HEK293 (cell line): ENCODE measurements around the gene THAP4.

Source experiments
- CTCF ChIA-PET: fragments of 350-600 bp; formaldehyde crosslinking; extraction: SDS; loops from one replicate; lab custom pipeline; 2021; ENCODE audit warnings: antibody characterized with exemption; lab: Yijun Ruan, JAX
- POLR2A ChIA-PET: fragments of 300-600 bp; formaldehyde crosslinking; extraction: SDS; loops from one replicate; lab custom pipeline; 2020; ENCODE audit warnings: antibody characterized with exemption, inconsistent platforms; lab: Yijun Ruan, JAX
- H3K27ac ChIP-seq: fragments of 200-500 bp; sonication (Bioruptor generic); 2 replicates; pipeline ENCODE4 v1.5.1; 2014; ENCODE audit warnings: low read depth, low read length, control low read depth, inconsistent platforms; ENCODE audit errors: extremely low read depth
- H3K36me3 ChIP-seq, 2 experiments: fragments of 200-500 bp in 1 of 2; sonication (Bioruptor generic) in 1 of 2; 1 replicate in 1 of 2; 2 replicates in 1 of 2; pipeline ENCODE4 v1.5.1; 2014 to 2017; ENCODE audit warnings: inconsistent platforms in 2 of 2, low read length in 2 of 2; ENCODE audit not compliant: control insufficient read depth in 2 of 2, insufficient read depth in 1 of 2
- H3K4me1 ChIP-seq: fragments of 200-500 bp; sonication (Bioruptor generic); 2 replicates; pipeline ENCODE4 v1.5.1; 2014; ENCODE audit warnings: mild to moderate bottlenecking, low read length, inconsistent platforms; ENCODE audit not compliant: control insufficient read depth, insufficient read depth
- H3K4me3 ChIP-seq: 2 replicates; pipeline ENCODE4 v1.5.1; 2011; ENCODE audit warnings: low read depth, mild to moderate bottlenecking, control low read depth, low read length, moderate library complexity
- H3K9me3 ChIP-seq: fragments of 200-500 bp; sonication (Bioruptor generic); 2 replicates; pipeline ENCODE4 v1.5.1; 2014; ENCODE audit warnings: low read depth, low read length, inconsistent platforms; ENCODE audit not compliant: control insufficient read depth, insufficient read depth
- KLF1 ChIP-seq: fragments of 450-650 bp; formaldehyde crosslinking; IDR thresholded peaks from 2 replicates; pipeline ENCODE4 v1.5.1; 2016; ENCODE audit warnings: missing biosample characterization, missing genetic modification characterization
- KLF10 ChIP-seq: fragments of 450-650 bp; IDR thresholded peaks from 2 replicates; pipeline ENCODE4 v1.5.1; 2018; ENCODE audit warnings: missing biosample characterization, mild to moderate bottlenecking, missing genetic modification characterization
- KLF17 ChIP-seq: fragments of 450-650 bp; formaldehyde crosslinking; IDR thresholded peaks from 2 replicates; pipeline ENCODE4 v1.5.1; 2016; ENCODE audit warnings: missing biosample characterization, missing genetic modification characterization
- MZF1 ChIP-seq: fragments of 450-650 bp; formaldehyde crosslinking; IDR thresholded peaks from 2 replicates; pipeline ENCODE4 v1.5.1; 2017; ENCODE audit warnings: missing biosample characterization, missing genetic modification characterization, borderline replicate concordance
- ZFP41 ChIP-seq: fragments of 450-650 bp; formaldehyde crosslinking; IDR thresholded peaks from 2 replicates; pipeline ENCODE4 v1.5.1; 2016; ENCODE audit warnings: missing biosample characterization, missing genetic modification characterization, borderline replicate concordance
- ZNF18 ChIP-seq: fragments of 450-650 bp; formaldehyde crosslinking; IDR thresholded peaks from 2 replicates; pipeline ENCODE4 v1.5.1; 2016; ENCODE audit warnings: missing biosample characterization, missing genetic modification characterization
- ZNF266 ChIP-seq: fragments of 450-650 bp; formaldehyde crosslinking; IDR thresholded peaks from 2 replicates; pipeline ENCODE4 v1.5.1; 2016; ENCODE audit warnings: missing biosample characterization, missing genetic modification characterization, low read depth
- ZNF350 ChIP-seq: fragments of 450-650 bp; formaldehyde crosslinking; IDR thresholded peaks from 2 replicates; pipeline ENCODE4 v1.5.0; 2017; ENCODE audit warnings: missing biosample characterization, mild to moderate bottlenecking, missing genetic modification characterization
- ZNF449 ChIP-seq: fragments of 450-650 bp; formaldehyde crosslinking; IDR thresholded peaks from 2 replicates; pipeline ENCODE4 v1.5.1; 2017; ENCODE audit warnings: missing biosample characterization, mild to moderate bottlenecking, missing genetic modification characterization, moderate library complexity
- ZNF501 ChIP-seq: fragments of 450-650 bp; formaldehyde crosslinking; IDR thresholded peaks from 2 replicates; pipeline ENCODE4 v1.5.1; 2016; ENCODE audit warnings: missing biosample characterization, missing genetic modification characterization
- ZNF510 ChIP-seq: fragments of 450-650 bp; formaldehyde crosslinking; IDR thresholded peaks from 2 replicates; pipeline ENCODE4 v1.5.1; 2018; ENCODE audit warnings: mild to moderate bottlenecking, missing genetic modification characterization, missing biosample characterization; ENCODE audit not compliant: insufficient replicate concordance
- ZNF513 ChIP-seq: fragments of 450-650 bp; IDR thresholded peaks from 2 replicates; pipeline ENCODE4 v1.5.1; 2018; ENCODE audit warnings: missing biosample characterization, missing genetic modification characterization
- ZNF529 ChIP-seq: fragments of 450-650 bp; formaldehyde crosslinking; IDR thresholded peaks from 2 replicates; pipeline ENCODE4 v1.5.1; 2017; ENCODE audit warnings: missing genetic modification characterization, missing biosample characterization; ENCODE audit not compliant: insufficient replicate concordance
- ZNF548 ChIP-seq: fragments of 450-650 bp; formaldehyde crosslinking; IDR thresholded peaks from 2 replicates; pipeline ENCODE4 v1.5.1; 2016; ENCODE audit warnings: missing biosample characterization, missing genetic modification characterization
- ZNF664 ChIP-seq: fragments of 450-650 bp; formaldehyde crosslinking; IDR thresholded peaks from 2 replicates; pipeline ENCODE4 v1.5.1; 2016; ENCODE audit warnings: missing biosample characterization, missing genetic modification characterization
- ZNF792 ChIP-seq: fragments of 450-650 bp; formaldehyde crosslinking; IDR thresholded peaks from 2 replicates; pipeline ENCODE4 v1.5.1; 2016; ENCODE audit warnings: missing biosample characterization, missing genetic modification characterization
- ZXDB ChIP-seq: fragments of 450-650 bp; formaldehyde crosslinking; IDR thresholded peaks from 2 replicates; pipeline ENCODE4 v1.5.1; 2016; ENCODE audit warnings: missing biosample characterization, missing genetic modification characterization
- TF ChIP-seq, protein P1 (sequence below): fragments of 450-650 bp; formaldehyde crosslinking; IDR thresholded peaks from 2 replicates; pipeline ENCODE4 v1.5.1; 2016; ENCODE audit warnings: missing biosample characterization, missing genetic modification characterization

The THAP4 gene

DNA sequence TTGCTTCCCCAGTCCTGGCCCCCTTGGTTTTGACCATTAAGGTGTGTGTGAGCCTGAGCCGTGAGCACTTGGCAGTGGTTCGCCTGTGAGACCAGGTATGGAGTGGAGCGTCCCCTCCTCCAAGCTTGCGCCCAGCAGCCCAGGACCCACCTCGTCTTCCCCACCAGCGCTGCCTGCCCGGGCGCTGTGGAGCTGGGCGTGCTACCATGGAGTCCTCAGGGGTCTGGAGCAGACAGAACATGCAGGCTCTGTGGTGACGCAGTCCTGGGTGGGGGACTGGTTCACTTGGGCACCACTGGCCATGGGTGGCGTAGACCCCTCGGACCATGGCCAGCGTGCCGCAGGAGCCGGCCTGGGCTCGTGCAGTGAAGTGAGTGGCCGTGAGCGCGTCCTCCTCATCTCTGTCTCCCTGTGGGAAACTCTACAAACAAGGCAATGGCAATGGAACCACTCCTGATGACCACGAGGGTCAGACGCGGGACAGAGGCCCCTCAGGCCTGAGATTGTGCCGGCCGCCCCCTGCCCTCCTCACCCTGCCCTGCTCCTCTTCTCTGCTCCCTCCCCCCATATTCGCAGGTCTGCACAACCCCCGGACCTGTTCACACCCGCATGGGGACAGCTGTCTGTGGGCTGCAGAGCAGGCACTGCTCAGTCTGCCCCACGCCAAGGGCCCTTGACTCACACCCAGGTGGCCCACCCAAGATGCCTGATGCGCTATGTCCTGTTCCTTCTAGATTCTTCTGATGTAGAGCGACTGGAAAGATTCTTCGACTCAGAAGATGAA is 34.7 kb upstream of the THAP4 start:
- Histone ChIP-seq H3K27ac (no peak overlapping the region), H3K9me3 (no peaks in the 10 kb centered on the region), H3K4me3 (no peak overlapping the region), H3K4me1 (no peaks in the 10 kb centered on the region)
- TF ChIP-seq MZF1 (tag by site-specific recombination) (no peak), ZNF664 (no peak), ZNF529 (no peak), KLF1 (tag by site-specific recombination) (no peak), KLF10 (no peak), KLF17 (tag by site-specific recombination) (no peak), ZNF350 (no peak), ZNF449 (tag by site-specific recombination) (no peak), ZNF792 (tag by site-specific recombination) (no peak), ZXDB (tag by site-specific recombination) (no peak), ZNF266 (no peak), ZFP41 (tag by site-specific recombination) (no peak), ZNF18 (tag by site-specific recombination) (no peak)
- TF ChIP-seq, protein P1, sequence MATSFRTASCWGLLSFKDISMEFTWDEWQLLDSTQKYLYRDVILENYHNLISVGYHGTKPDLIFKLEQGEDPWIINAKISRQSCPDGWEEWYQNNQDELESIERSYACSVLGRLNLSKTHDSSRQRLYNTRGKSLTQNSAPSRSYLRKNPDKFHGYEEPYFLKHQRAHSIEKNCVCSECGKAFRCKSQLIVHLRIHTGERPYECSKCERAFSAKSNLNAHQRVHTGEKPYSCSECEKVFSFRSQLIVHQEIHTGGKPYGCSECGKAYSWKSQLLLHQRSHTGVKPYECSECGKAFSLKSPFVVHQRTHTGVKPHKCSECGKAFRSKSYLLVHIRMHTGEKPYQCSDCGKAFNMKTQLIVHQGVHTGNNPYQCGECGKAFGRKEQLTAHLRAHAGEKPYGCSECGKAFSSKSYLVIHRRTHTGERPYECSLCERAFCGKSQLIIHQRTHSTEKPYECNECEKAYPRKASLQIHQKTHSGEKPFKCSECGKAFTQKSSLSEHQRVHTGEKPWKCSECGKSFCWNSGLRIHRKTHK (tag by site-specific recombination): no peak
- TF ChIP-seq, all 188 proteins: peak for 0
- ChIA-PET POLR2A (no interaction called here), CTCF (no interaction called here)
- H3K36me3 ChIP-seq: peaks cover 0 to 88% of the 10 kb centered on the region in 2 experiments; a peak in 1 of 3 replicates

DNA sequence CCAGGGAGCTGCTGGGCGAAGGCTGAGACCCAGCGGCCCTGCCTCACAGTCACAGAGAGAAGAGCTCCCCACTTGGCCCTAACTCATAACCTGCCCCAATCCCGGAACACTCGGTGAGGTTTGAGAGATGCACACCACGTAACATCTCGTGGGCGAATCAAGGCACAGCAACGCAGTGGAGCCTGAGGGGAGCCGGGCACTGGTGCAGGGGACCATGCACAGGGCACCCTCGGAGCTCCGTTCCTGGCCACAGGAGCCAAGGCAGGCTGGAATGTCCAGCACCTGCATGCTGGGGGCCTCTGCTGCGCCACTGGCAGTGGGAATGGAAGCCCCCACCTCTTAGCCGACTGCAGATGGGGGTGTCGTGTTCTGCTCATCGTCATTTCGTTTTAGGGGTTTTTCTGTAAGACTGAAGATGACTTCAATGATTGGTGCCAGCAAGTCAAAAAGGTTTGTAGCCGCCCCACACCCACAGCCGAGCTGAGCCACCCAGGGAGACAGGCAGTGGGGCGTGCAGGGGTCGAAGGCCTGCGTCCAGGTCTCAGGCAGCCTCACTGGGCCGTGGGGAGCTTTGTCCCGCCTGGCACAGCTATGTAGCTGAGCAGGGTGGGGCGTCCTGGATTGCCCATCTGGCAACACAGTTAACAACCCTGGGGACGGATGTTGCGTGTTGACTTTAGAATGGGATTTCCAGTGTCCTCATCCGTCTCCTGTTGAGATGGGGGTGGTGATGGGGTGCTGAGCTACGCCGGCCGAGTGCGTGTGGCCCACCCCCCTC is 33.6 kb upstream of the THAP4 start:
- CTCF ChIA-PET: interaction anchor here (1.7 kb wide), 1 partner anchor 11 kb away, joined by 4 read pairs; no protein-coding TSS in a partner anchor
- POLR2A ChIA-PET: interaction anchor here (0.6 to 1.5 kb wide), 2 partner anchors 16 to 84 kb away, joined by 4 to 5 read pairs; partner anchors contain the start of gene DTYMK

More for the DNA sequence above, 33.6 kb upstream of the THAP4 start:
- Histone ChIP-seq H3K9me3 (no peaks in the 10 kb centered on the region), H3K36me3 (peaks cover 0 to 80% of the 10 kb centered on the region in 2 experiments; a peak in 1 of 3 replicates), H3K4me1 (no peaks in the 10 kb centered on the region), H3K27ac (no peak overlapping the region), H3K4me3 (no peak overlapping the region)
- TF ChIP-seq ZNF529: no peak
- no peak for TF ChIP-seq ZNF510 (tag by site-specific recombination)
- TF ChIP-seq ZNF501 (tag by site-specific recombination): no peak
- TF ChIP-seq ZNF513 (tag by site-specific recombination): no peak
- no peak for TF ChIP-seq ZNF548
